T-cell (primary cell): ENCODE data around the gene PHYHIPL. TPM values are rescaled to one million over a fixed set of nuclear protein-coding genes. Genes with fewer than 3 reads are reported as not detected.

Experiments used
- ATAC-seq, 4 experiments: fragments of 200-7000 bp in 3 of 4; fragments of 150-1000 bp in 1 of 4; cut with Tn5 transposase; replicated peaks in 1 of 4; 1 replicate in 3 of 4; 2 replicates in 1 of 4; pipeline ENCODE4 v1.10.0; 2021; ENCODE audit warnings: moderate library complexity in 3 of 4, mild to moderate bottlenecking in 2 of 4, moderate number of reproducible peaks in 1 of 4
- CTCF ChIA-PET, 2 donors: fragments of 300-600 bp; sonication (Branson Sonifier 250); formaldehyde crosslinking; loops; one replicate each; lab custom pipeline; 2022; ENCODE audit warnings: antibody characterized with exemption in 2 of 2; lab: Charles Lee
- POLR2A ChIA-PET, 2 donors: fragments of 300-600 bp; sonication (Branson Sonifier 250); formaldehyde crosslinking; loops; one replicate each; lab custom pipeline; 2022; ENCODE audit warnings: antibody characterized with exemption in 2 of 2; lab: Charles Lee
- DNase-seq, 35 experiments: peaks; one replicate each; pipeline versions ENCODE4 v3.0.0 to v3.0.0-alpha.2; 2013 to 2023
- H3K27ac ChIP-seq: one replicate; pipeline ENCODE4 v1.5.1; 2013; ENCODE audit warnings: low read length
- H3K27me3 ChIP-seq, 2 experiments: replicated peaks in 1 of 2; 1 replicate in 1 of 2; 2 replicates in 1 of 2; pipeline versions ENCODE4 v1.6.1 to v1.7.0; 2013; ENCODE audit warnings: low read length in 1 of 2, mixed read lengths in 1 of 2; ENCODE audit not compliant: control insufficient read depth in 2 of 2, insufficient read depth in 2 of 2; ENCODE audit errors: extremely low read depth in 1 of 2
- H3K36me3 ChIP-seq, 2 donors: 1 replicate in 1 of 2; 2 replicates in 1 of 2; pipeline versions ENCODE4 v1.6.1 to v1.7.0; 2013; ENCODE audit warnings: low read length in 1 of 2; ENCODE audit not compliant: control insufficient read depth in 2 of 2, insufficient read depth in 1 of 2; ENCODE audit errors: extremely low read depth in 1 of 2
- H3K4me1 ChIP-seq, 2 experiments: 1 replicate in 1 of 2; 2 replicates in 1 of 2; pipeline versions ENCODE4 v1.6.1 to v1.7.0; 2013; ENCODE audit warnings: low read length in 2 of 2, mixed read lengths in 1 of 2; ENCODE audit not compliant: insufficient read depth in 2 of 2, control insufficient read depth in 1 of 2; ENCODE audit errors: extremely low read depth in 1 of 2
- H3K4me3 ChIP-seq, 2 donors: 1 replicate in 1 of 2; 2 replicates in 1 of 2; pipeline versions ENCODE4 v1.5.1 to v1.7.0; 2013; ENCODE audit warnings: mild to moderate bottlenecking in 2 of 2, low read length in 1 of 2, moderate library complexity in 1 of 2; ENCODE audit not compliant: control insufficient read depth in 1 of 2; ENCODE audit errors: extremely low read depth in 1 of 2
- H3K9me3 ChIP-seq: 2 replicates; pipeline ENCODE4 v1.7.0; 2013
- H3K27ac Mint-ChIP-seq, 2 donors: one replicate each; pipeline ENCODE4 v1.8.0; 2020 to 2021; ENCODE audit warnings: mild to moderate bottlenecking in 2 of 2, mixed read lengths in 2 of 2
- H3K27me3 Mint-ChIP-seq, 2 donors: one replicate each; pipeline ENCODE4 v1.8.0; 2021 to 2022; ENCODE audit warnings: mixed read lengths in 2 of 2
- H3K36me3 Mint-ChIP-seq: one replicate; pipeline ENCODE4 v1.8.0; 2021; ENCODE audit warnings: mixed read lengths
- H3K4me1 Mint-ChIP-seq, 3 donors: one replicate each; pipeline ENCODE4 v1.8.0; 2020 to 2022; ENCODE audit warnings: mixed read lengths in 3 of 3, mild to moderate bottlenecking in 1 of 3
- H3K4me3 Mint-ChIP-seq, 3 donors: one replicate each; pipeline ENCODE4 v1.8.0; 2020 to 2022; ENCODE audit warnings: mild to moderate bottlenecking in 3 of 3, mixed read lengths in 3 of 3, moderate library complexity in 3 of 3
- H3K9me3 Mint-ChIP-seq, 3 donors: one replicate each; pipeline ENCODE4 v1.8.0; 2020 to 2022; ENCODE audit warnings: mixed read lengths in 3 of 3
- WGBS: methylation state at CpG from one replicate; pipeline ENCODE4 v1.1.5; 2013; ENCODE audit warnings: missing lambda C conversion rate; ENCODE audit not compliant: insufficient coverage; 5-methylcytosine and 5-hydroxymethylcytosine counted together
- total RNA-seq, 35 experiments: library from RNA in 6 of 35; stranded (reverse) in 6 of 35; fragments of 120-200 nt in 1 of 35; gene quantifications; one replicate each; pipeline versions ENCODE4 v1.2.1 to v1.2.4 and lab custom pipeline; 2013 to 2026

Gene PHYHIPL
- total RNA-seq, 5 donors from 2014 or later (not counting 1 experiment from before 2014, with no cell fraction given), result not detected

DNA sequence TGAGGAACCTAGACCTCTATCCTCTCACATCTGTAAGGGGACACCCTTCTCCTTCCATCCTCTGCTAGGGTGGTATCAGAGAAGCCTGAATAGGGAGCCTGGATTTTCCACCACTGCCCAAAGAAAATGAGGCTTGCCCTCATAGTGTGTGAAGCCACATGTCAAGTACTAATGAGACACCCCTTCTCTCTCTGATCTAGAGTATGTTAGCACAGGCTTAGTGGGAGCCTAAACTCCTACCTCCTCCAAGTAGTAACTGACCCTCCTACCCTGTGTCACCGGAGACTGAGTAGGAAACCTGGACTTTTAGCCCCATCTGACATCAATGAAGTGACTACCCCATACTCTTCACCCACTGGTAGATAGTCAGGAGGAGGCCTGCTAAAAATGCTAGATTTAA, 65.6 kb downstream of the PHYHIPL start:
- H3K9me3 ChIP-seq, result no peaks in the 10 kb centered on the region
- no peaks in the 10 kb centered on the region for H3K36me3 ChIP-seq
- H3K36me3 Mint-ChIP-seq, result no peaks in the 10 kb centered on the region
- no peaks in the 10 kb centered on the region for H3K4me1 ChIP-seq
- H3K4me3 Mint-ChIP-seq, result no peak overlapping the region
- ChIA-PET CTCF (no interaction called here), POLR2A (no interaction called here)
- no peaks in the 10 kb centered on the region for H3K4me1 Mint-ChIP-seq
- H3K27ac Mint-ChIP-seq, result no peak overlapping the region
- H3K9me3 Mint-ChIP-seq, result peaks cover 0 to 4% (median 0%) of the 10 kb centered on the region in 3 donors
- no peak overlapping the region for H3K4me3 ChIP-seq
- no peak overlapping the region for H3K27ac ChIP-seq
- no peak for DNase-seq
- H3K27me3 ChIP-seq, result no peaks in the 10 kb centered on the region
- WGBS, result no CpG with 5 or more reads among the region's 1 CpG
- H3K27me3 Mint-ChIP-seq, result peaks cover 2 to 3% of the 10 kb centered on the region in 2 donors
- no peak for ATAC-seq

DNA sequence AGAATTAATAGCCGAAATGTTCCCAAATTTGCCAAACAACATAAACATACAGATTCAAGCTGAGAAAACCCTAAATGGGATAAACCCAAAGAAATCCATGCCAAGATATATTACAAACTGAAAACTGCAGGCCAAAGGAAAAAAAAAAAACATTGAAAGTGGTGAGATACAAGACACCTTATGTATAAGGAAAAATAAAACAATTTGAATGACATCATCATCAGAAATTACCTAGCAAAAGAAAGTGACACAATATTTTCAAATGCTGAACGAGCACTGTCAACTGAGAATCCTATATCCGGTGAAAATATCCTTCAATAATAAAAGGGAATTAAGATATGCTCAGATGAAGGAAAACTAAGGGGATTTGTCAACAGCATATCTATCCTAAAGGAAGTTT, 66.5 kb downstream of the PHYHIPL start:
- POLR2A ChIA-PET, result no interaction called here
- no CpG with 5 or more reads among the region's 3 CpGs for WGBS
- no peak overlapping the region for H3K27ac ChIP-seq

DNA sequence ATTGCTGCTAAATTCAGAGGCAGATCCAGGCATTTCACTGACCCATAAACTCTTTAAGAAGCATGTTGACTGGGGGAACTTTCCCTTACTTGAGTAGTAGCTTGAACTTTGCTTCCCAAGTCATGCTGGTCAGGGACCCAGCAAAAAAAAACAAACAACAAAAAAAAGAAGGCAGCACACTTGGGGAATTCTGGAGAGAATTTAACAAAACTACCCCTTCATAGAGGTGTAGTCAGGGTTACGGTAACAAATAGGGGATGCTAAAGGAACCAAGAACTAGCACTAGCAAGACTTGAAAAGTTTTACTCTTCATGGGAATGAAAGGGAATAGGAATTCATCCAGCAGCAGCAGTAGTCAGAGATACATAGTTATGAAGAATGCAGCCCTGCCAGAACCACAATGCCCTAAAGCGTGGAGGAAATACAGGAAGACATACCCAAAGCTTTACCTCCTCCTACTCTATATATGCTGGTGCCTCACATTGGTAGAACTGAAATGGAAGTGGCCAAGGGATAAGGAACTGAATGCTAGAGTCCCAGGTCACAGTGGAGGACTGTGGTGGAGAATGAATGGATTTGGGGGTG, 67.3 kb downstream of the PHYHIPL start:
- no peaks in the 10 kb centered on the region for H3K9me3 ChIP-seq
- DNase-seq, result no peak
- Mint-ChIP-seq H3K27me3 (peaks cover 2 to 3% of the 10 kb centered on the region in 2 donors), H3K4me3 (no peak overlapping the region), H3K9me3 (peaks cover 0 to 4% (median 0%) of the 10 kb centered on the region in 3 donors), H3K36me3 (no peaks in the 10 kb centered on the region), H3K27ac (no peak overlapping the region), H3K4me1 (no peaks in the 10 kb centered on the region)
- no peaks in the 10 kb centered on the region for H3K36me3 ChIP-seq
- H3K4me1 ChIP-seq, result no peaks in the 10 kb centered on the region
- no peak overlapping the region for H3K27ac ChIP-seq
- H3K27me3 ChIP-seq, result no peaks in the 10 kb centered on the region
- ATAC-seq, result no peak
- WGBS, result no CpG with 5 or more reads among the region's 2 CpGs
- no peak overlapping the region for H3K4me3 ChIP-seq
- ChIA-PET CTCF (no interaction called here), POLR2A (no interaction called here)

More for the DNA sequence above, 66.5 kb downstream of the PHYHIPL start:
- no peak overlapping the region for H3K4me3 Mint-ChIP-seq
- H3K36me3 ChIP-seq, result no peaks in the 10 kb centered on the region
- CTCF ChIA-PET, result no interaction called here
- ATAC-seq (no peak), DNase-seq (no peak)
- H3K27me3 ChIP-seq, result no peaks in the 10 kb centered on the region
- no peaks in the 10 kb centered on the region for H3K4me1 Mint-ChIP-seq
- H3K36me3 Mint-ChIP-seq, result no peaks in the 10 kb centered on the region
- H3K4me1 ChIP-seq, result no peaks in the 10 kb centered on the region
- H3K27ac Mint-ChIP-seq, result no peak overlapping the region
- no peak overlapping the region for H3K4me3 ChIP-seq
- peaks cover 0 to 4% (median 0%) of the 10 kb centered on the region in 3 donors for H3K9me3 Mint-ChIP-seq
- H3K27me3 Mint-ChIP-seq, result peaks cover 2 to 3% of the 10 kb centered on the region in 2 donors
- no peaks in the 10 kb centered on the region for H3K9me3 ChIP-seq

DNA sequence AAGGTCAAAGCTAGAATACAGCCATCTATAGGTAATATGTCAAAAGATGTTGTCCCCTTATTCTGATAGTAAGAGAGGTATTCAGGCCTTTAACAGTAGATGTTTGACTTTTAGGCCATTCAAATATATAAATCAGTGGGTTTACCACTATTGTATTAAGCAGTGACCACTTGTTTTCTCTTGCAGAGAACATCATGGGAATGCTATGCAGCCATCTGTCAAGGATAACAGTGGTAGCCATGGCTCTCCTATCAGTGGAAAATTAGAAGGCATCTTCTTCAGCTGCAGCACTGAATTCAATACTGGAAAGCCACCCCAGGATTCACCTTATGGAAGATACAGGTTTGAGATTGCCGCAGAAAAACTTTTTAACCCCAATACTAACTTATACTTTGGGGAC, 68.4 kb downstream of the PHYHIPL start:
- DNase-seq, result no peak
- Mint-ChIP-seq H3K27me3 (peaks cover 2 to 3% of the 10 kb centered on the region in 2 donors), H3K9me3 (peaks cover 0 to 2% (median 0%) of the 10 kb centered on the region in 3 donors), H3K4me1 (no peaks in the 10 kb centered on the region), H3K36me3 (no peaks in the 10 kb centered on the region), H3K4me3 (no peak overlapping the region), H3K27ac (no peak overlapping the region)
- Histone ChIP-seq H3K4me3 (no peak overlapping the region), H3K27ac (no peak overlapping the region), H3K36me3 (no peaks in the 10 kb centered on the region), H3K9me3 (no peaks in the 10 kb centered on the region), H3K27me3 (no peaks in the 10 kb centered on the region), H3K4me1 (no peaks in the 10 kb centered on the region)
- POLR2A ChIA-PET, result no interaction called here
- WGBS, result no CpG with 5 or more reads among the region's 1 CpG
- CTCF ChIA-PET, result no interaction called here
- no peak for ATAC-seq

DNA sequence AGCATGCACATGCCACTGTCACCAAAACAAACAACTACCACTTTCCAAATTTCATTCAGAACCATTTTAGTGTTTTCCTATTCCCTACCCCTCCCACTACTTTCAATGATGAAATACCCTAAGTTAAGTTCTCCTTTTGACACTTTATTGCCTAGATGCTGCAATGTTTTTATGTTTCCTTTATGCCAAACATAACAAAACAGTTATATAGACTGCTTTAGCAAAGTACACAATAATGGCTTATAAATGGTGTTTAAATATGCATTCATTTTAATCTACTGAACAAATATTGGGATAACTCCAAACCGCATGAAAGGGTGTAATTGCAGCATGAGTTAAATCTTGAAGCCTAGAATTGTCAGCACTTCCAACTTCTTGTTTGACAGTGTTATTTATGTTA, 69.2 kb downstream of the PHYHIPL start:
- no peaks in the 10 kb centered on the region for H3K4me1 ChIP-seq
- H3K9me3 ChIP-seq, result no peaks in the 10 kb centered on the region
- H3K27me3 ChIP-seq, result no peaks in the 10 kb centered on the region
- H3K36me3 ChIP-seq, result no peaks in the 10 kb centered on the region
- H3K4me1 Mint-ChIP-seq, result no peaks in the 10 kb centered on the region
- ATAC-seq (no peak), DNase-seq (no peak)
- POLR2A ChIA-PET, result no interaction called here
- H3K36me3 Mint-ChIP-seq, result no peaks in the 10 kb centered on the region
- H3K27ac ChIP-seq, result no peak overlapping the region
- no peak overlapping the region for H3K4me3 ChIP-seq
- no peak overlapping the region for H3K4me3 Mint-ChIP-seq
- H3K27me3 Mint-ChIP-seq, result peaks cover 2 to 3% of the 10 kb centered on the region in 2 donors
- H3K27ac Mint-ChIP-seq, result no peak overlapping the region
- CTCF ChIA-PET, result no interaction called here
- WGBS, result no CpG with 5 or more reads among the region's 1 CpG
- peaks cover 0 to 4% (median 0%) of the 10 kb centered on the region in 3 donors for H3K9me3 Mint-ChIP-seq

DNA sequence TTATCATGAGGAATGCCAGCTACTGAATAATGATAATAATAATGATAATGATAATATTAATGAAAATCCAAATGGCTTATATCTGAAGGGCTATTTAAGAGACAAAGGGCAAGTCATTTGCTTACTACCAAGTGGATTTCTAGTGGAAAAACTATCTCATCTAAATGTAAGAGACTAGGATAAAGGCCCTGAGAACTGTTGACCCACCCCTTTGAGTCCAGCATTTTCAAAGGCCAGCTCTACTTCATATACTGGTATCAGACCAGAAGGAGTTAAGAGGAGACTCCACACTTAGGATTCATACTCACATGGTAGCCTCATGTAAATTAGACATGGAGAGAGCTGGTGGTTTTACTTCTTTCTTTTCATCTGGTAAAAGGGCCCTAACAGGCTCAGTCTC, 76.0 kb downstream of the PHYHIPL start:
- no peak overlapping the region for H3K4me3 ChIP-seq
- Mint-ChIP-seq H3K4me3 (no peak overlapping the region), H3K9me3 (peaks cover 0 to 4% (median 3%) of the 10 kb centered on the region in 3 donors), H3K4me1 (no peaks in the 10 kb centered on the region), H3K27ac (no peak overlapping the region), H3K36me3 (no peaks in the 10 kb centered on the region), H3K27me3 (no peaks in the 10 kb centered on the region)
- ChIA-PET POLR2A (interaction anchor here in 1 of 2 donors (0.6 kb wide), 1 partner anchor 10 kb away, joined by 3 read pairs; no protein-coding TSS in a partner anchor), CTCF (interaction anchor here in 1 of 2 donors (1.1 kb wide), 1 partner anchor 1399 kb away, joined by 4 read pairs; no protein-coding TSS in a partner anchor)
- H3K4me1 ChIP-seq, result no peaks in the 10 kb centered on the region
- no peak for DNase-seq
- H3K36me3 ChIP-seq, result no peaks in the 10 kb centered on the region
- H3K27me3 ChIP-seq, result no peaks in the 10 kb centered on the region
- H3K9me3 ChIP-seq, result no peaks in the 10 kb centered on the region
- no peak overlapping the region for H3K27ac ChIP-seq
- no peak for ATAC-seq
